Mesenchymal stem cell (in vitro differentiated cells and primary cell): ENCODE measurements around the gene GJD3.

Experiments used
- DNase-seq: peaks from one replicate; pipeline ENCODE4 v3.0.0-alpha.2; 2013
- H2AFZ ChIP-seq: one replicate; pipeline ENCODE4 v1.6.1; 2013; ENCODE audit warnings: low read depth, mild to moderate bottlenecking, control low read depth, inconsistent platforms, low read length, moderate library complexity
- H2AK5ac ChIP-seq: 2 replicates; pipeline ENCODE4 v1.6.1; 2013; ENCODE audit warnings: low read length, moderate library complexity, mild to moderate bottlenecking, inconsistent platforms; ENCODE audit not compliant: severe bottlenecking
- H2BK120ac ChIP-seq: one replicate; pipeline ENCODE4 v1.6.1; 2013; ENCODE audit warnings: low read depth, mild to moderate bottlenecking, inconsistent platforms, low read length, moderate library complexity
- H2BK12ac ChIP-seq, 2 experiments: one replicate each; pipeline ENCODE4 v1.6.1; 2013; ENCODE audit warnings: inconsistent platforms in 2 of 2, low read length in 2 of 2, mild to moderate bottlenecking in 2 of 2, moderate library complexity in 2 of 2, control low read depth in 1 of 2
- H2BK15ac ChIP-seq: one replicate; pipeline ENCODE4 v1.6.1; 2013; ENCODE audit warnings: mild to moderate bottlenecking, low read depth, inconsistent platforms; ENCODE audit not compliant: poor library complexity, severe bottlenecking
- H2BK5ac ChIP-seq: 2 replicates; pipeline ENCODE4 v1.6.1; 2013; ENCODE audit warnings: low read depth, mild to moderate bottlenecking, low read length, control low read depth, inconsistent platforms; ENCODE audit not compliant: poor library complexity, severe bottlenecking
- H3K14ac ChIP-seq, 2 experiments: one replicate each; pipeline ENCODE4 v1.6.1; 2013; ENCODE audit warnings: inconsistent platforms in 2 of 2, low read length in 2 of 2, control low read depth in 1 of 2, mild to moderate bottlenecking in 1 of 2, moderate library complexity in 1 of 2
- H3K18ac ChIP-seq, 2 experiments: one replicate each; pipeline ENCODE4 v1.6.1; 2013; ENCODE audit warnings: inconsistent platforms in 2 of 2, low read length in 2 of 2, control low read depth in 1 of 2, low read depth in 1 of 2, mild to moderate bottlenecking in 1 of 2
- H3K23ac ChIP-seq, 2 experiments: one replicate each; pipeline ENCODE4 v1.6.1; 2013; ENCODE audit warnings: inconsistent platforms in 2 of 2, low read length in 2 of 2, mild to moderate bottlenecking in 2 of 2, moderate library complexity in 2 of 2, control low read depth in 1 of 2
- H3K27ac ChIP-seq: 2 replicates; pipeline ENCODE4 v1.5.1; 2013; ENCODE audit warnings: mild to moderate bottlenecking, moderate library complexity, low read length, control low read depth, inconsistent platforms; ENCODE audit not compliant: poor library complexity, severe bottlenecking
- H3K27me3 ChIP-seq, 2 experiments: 2 replicates each; pipeline versions ENCODE4 v1.6.1 to v1.7.0; 2013; ENCODE audit warnings: low read length in 2 of 2, mild to moderate bottlenecking in 2 of 2, moderate library complexity in 2 of 2, control low read depth in 1 of 2, inconsistent platforms in 1 of 2; ENCODE audit not compliant: control insufficient read depth in 1 of 2, insufficient read depth in 1 of 2
- H3K36me3 ChIP-seq, 2 experiments: 2 replicates each; pipeline versions ENCODE4 v1.6.1 to v1.7.0; 2013; ENCODE audit warnings: low read length in 2 of 2, control low read depth in 1 of 2, inconsistent platforms in 1 of 2, low read depth in 1 of 2, mild to moderate bottlenecking in 1 of 2; ENCODE audit not compliant: insufficient read depth in 2 of 2, control insufficient read depth in 1 of 2
- H3K4ac ChIP-seq, 2 experiments: one replicate each; pipeline ENCODE4 v1.6.1; 2013; ENCODE audit warnings: inconsistent platforms in 2 of 2, low read length in 2 of 2, mild to moderate bottlenecking in 2 of 2, moderate library complexity in 2 of 2, control low read depth in 1 of 2, low read depth in 1 of 2
- H3K4me1 ChIP-seq: 2 replicates; pipeline ENCODE4 v1.6.1; 2013; ENCODE audit warnings: low read depth, low read length, control low read depth; ENCODE audit not compliant: control insufficient read depth, insufficient read depth
- H3K4me2 ChIP-seq: 2 replicates; pipeline ENCODE4 v1.6.1; 2013; ENCODE audit warnings: low read length, mild to moderate bottlenecking, inconsistent platforms; ENCODE audit not compliant: poor library complexity, severe bottlenecking
- H3K4me3 ChIP-seq, 2 experiments: 2 replicates each; pipeline versions ENCODE4 v1.5.1 to v1.7.0; 2013; ENCODE audit warnings: low read length in 2 of 2, mild to moderate bottlenecking in 2 of 2, control low read depth in 1 of 2, low read depth in 1 of 2; ENCODE audit not compliant: insufficient read depth in 1 of 2
- H3K79me1 ChIP-seq: replicated peaks from 2 replicates; pipeline ENCODE4 v1.6.1; 2013; ENCODE audit warnings: mild to moderate bottlenecking, control low read depth, low read length, inconsistent platforms; ENCODE audit not compliant: poor library complexity, severe bottlenecking
- H3K9ac ChIP-seq: 2 replicates; pipeline ENCODE4 v1.7.0; 2013; ENCODE audit warnings: mild to moderate bottlenecking, low read length, moderate library complexity
- H3K9me3 ChIP-seq: 2 replicates; pipeline ENCODE4 v1.7.0; 2013; ENCODE audit warnings: mild to moderate bottlenecking, low read length; ENCODE audit not compliant: control insufficient read depth
- H4K8ac ChIP-seq: one replicate; pipeline ENCODE4 v1.6.1; 2013; ENCODE audit warnings: inconsistent platforms, mild to moderate bottlenecking, low read length, moderate library complexity
- H4K91ac ChIP-seq: one replicate; pipeline ENCODE4 v1.6.1; 2013; ENCODE audit warnings: mild to moderate bottlenecking, low read length, inconsistent platforms
- WGBS: methylation state at CpG from one replicate; pipeline ENCODE4 v1.1.7; 2013; ENCODE audit warnings: mixed read lengths; 5-methylcytosine and 5-hydroxymethylcytosine counted together

Gene GJD3

DNA sequence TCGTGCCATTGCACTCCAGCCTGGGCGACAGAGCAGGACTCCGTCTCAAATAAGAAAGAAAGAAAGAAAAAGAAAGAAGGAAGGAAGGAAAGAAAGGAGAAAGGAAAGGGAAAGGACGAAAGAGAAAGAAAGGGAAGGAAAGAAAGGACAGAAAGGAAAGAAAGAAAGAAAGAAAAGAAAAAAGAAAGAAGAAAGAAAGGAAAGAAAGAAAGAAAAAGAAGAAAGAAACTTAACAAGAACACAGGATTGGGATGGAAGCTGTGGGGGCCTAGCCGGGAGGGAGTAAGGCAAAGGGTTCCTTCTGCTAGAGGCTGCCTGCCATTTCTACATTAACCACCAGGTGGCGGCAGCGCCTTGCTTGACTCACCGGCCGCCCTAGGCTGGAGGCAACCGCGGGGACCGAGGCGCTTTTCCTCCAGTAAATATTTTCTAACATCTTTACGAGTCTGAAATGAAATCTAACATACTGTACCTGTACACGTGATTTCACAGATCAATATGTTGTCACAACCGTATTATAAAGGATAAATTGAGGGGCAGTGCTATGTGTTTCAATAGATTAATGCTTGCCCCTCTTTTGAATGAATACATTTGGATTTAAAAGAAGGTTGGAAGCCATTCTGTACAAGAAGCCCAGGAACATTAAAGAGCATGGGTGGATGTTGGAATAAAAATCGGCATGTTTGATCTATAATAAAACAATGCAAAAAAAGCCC, 6.1 kb downstream of the GJD3 start:
- peak overlapping the region in 1 of 2 experiments; percentile 60 for H3K4me3 ChIP-seq
- no peak overlapping the region for H2BK120ac ChIP-seq
- H3K14ac ChIP-seq, result no peak overlapping the region
- WGBS, result 29% methylated on average over 10 of the region's 17 CpGs
- peaks cover 17% of the 10 kb centered on the region for H3K4me1 ChIP-seq
- no peak overlapping the region for H2AFZ ChIP-seq
- no peaks in the 10 kb centered on the region for H3K9me3 ChIP-seq
- H3K27me3 ChIP-seq, result no peaks in the 10 kb centered on the region
- peak overlapping the region; percentile 94 for H3K9ac ChIP-seq
- no peak overlapping the region for H2BK15ac ChIP-seq
- H4K8ac ChIP-seq, result no peak overlapping the region
- H3K79me1 ChIP-seq, result no peaks in the 10 kb centered on the region
- peak; percentile 85 for DNase-seq
- no peak overlapping the region for H3K23ac ChIP-seq
- no peak overlapping the region for H2BK5ac ChIP-seq
- no peak overlapping the region for H4K91ac ChIP-seq
- H2AK5ac ChIP-seq, result no peak overlapping the region
- no peak overlapping the region for H3K4me2 ChIP-seq
- H2BK12ac ChIP-seq, result no peak overlapping the region
- no peak overlapping the region for H3K27ac ChIP-seq
- H3K36me3 ChIP-seq, result peaks cover 25 to 41% of the 10 kb centered on the region in 2 experiments
- no peak overlapping the region for H3K18ac ChIP-seq
- H3K4ac ChIP-seq, result no peak overlapping the region

DNA sequence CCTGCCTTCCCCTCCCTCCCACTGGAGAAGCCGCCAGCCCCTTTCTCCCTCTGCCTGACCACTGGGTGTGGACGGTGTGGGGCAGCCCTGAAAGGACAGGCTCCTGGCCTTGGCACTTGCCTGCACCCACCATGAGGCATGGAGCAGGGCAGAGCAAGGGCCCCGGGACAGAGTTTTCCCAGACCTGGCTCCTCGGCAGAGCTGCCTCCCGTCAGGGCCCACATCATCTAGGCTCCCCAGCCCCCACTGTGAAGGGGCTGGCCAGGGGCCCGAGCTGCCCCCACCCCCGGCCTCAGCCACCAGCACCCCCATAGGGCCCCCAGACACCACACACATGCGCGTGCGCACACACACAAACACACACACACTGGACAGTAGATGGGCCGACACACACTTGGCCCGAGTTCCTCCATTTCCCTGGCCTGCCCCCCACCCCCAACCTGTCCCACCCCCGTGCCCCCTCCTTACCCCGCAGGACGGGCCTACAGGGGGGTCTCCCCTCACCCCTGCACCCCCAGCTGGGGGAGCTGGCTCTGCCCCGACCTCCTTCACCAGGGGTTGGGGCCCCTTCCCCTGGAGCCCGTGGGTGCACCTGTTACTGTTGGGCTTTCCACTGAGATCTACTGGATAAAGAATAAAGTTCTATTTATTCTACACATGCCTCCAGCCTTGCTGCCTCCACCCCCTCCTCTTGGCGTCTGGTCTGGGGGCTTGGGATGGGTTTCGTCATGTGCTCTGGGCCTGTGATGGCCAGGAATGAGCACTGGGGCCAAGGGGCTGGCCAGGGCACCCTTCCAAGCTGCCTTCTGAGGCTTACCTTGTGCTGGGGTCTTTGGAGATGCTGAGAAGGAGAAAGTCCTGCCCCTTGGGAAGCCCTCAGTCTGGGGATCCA, 7.3 kb downstream of the GJD3 start:
- Histone ChIP-seq H4K8ac (peak overlapping the region; percentile 29), H2BK5ac (no peak overlapping the region), H3K9ac (no peak overlapping the region), H3K23ac (no peak overlapping the region), H3K27ac (no peak overlapping the region), H2BK15ac (no peak overlapping the region), H3K36me3 (peaks cover 38 to 51% of the 10 kb centered on the region in 2 experiments), H3K4me3 (no peak overlapping the region), H3K14ac (no peak overlapping the region), H2AK5ac (no peak overlapping the region), H2BK12ac (no peak overlapping the region), H3K18ac (no peak overlapping the region), H3K79me1 (peaks cover 3% of the 10 kb centered on the region), H2AFZ (no peak overlapping the region), H2BK120ac (no peak overlapping the region), H3K9me3 (no peaks in the 10 kb centered on the region), H3K4me1 (peaks cover 6% of the 10 kb centered on the region), H4K91ac (no peak overlapping the region), H3K4me2 (no peak overlapping the region), H3K27me3 (no peaks in the 10 kb centered on the region), H3K4ac (no peak overlapping the region)
- 89% methylated on average over 14 of the region's 19 CpGs for WGBS
- DNase-seq, result no peak

DNA sequence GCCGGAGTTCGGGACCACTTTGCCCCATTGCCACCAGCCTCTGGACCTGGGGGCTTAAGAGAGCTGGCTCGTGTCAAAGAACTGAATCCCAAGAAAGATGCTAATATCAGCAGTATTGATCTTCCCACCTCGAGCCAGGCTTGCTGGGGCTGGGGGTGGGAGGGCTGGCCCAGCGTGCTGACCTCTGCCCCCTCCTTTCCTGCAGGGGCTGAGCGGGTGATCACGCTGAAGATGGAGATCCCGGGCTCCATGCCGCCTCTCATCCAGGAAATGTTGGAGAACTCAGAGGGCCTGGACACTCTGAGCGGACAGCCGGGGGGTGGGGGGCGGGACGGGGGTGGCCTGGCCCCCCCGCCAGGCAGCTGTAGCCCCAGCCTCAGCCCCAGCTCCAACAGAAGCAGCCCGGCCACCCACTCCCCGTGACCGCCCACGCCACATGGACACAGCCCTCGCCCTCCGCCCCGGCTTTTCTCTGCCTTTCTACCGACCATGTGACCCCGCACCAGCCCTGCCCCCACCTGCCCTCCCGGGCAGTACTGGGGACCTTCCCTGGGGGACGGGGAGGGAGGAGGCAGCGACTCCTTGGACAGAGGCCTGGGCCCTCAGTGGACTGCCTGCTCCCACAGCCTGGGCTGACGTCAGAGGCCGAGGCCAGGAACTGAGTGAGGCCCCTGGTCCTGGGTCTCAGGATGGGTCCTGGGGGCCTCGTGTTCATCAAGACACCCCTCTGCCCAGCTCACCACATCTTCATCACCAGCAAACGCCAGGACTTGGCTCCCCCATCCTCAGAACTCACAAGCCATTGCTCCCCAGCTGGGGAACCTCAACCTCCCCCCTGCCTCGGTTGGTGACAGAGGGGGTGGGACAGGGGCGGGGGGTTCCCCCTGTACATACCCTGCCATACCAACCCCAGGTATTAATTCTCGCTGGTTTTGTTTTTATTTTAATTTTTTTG, 8.5 kb downstream of the GJD3 start:
- Histone ChIP-seq H3K4ac (no peak overlapping the region), H2BK15ac (no peak overlapping the region), H3K9ac (no peak overlapping the region), H3K27ac (no peak overlapping the region), H3K36me3 (peaks cover 48 to 62% of the 10 kb centered on the region in 2 experiments), H2BK12ac (no peak overlapping the region), H2AK5ac (no peak overlapping the region), H4K91ac (no peak overlapping the region), H3K27me3 (no peaks in the 10 kb centered on the region), H3K14ac (no peak overlapping the region), H3K4me3 (no peak overlapping the region), H2BK120ac (no peak overlapping the region), H2AFZ (no peak overlapping the region), H3K79me1 (peaks cover 9% of the 10 kb centered on the region), H3K9me3 (no peaks in the 10 kb centered on the region), H3K23ac (no peak overlapping the region), H3K4me2 (no peak overlapping the region), H3K4me1 (peaks cover 4% of the 10 kb centered on the region), H4K8ac (no peak overlapping the region), H2BK5ac (no peak overlapping the region), H3K18ac (no peak overlapping the region)
- no peak for DNase-seq
- WGBS, result 80% methylated on average over 27 of the region's 33 CpGs
